ENCODE data around the gene SNTG2. TPM values are rescaled to one million over a fixed set of nuclear protein-coding genes. Genes with fewer than 3 reads are reported as not detected.
"Not testable (repeated sequence)": the region's sequence is repeated elsewhere in the genome, so short reads cannot be mapped to it uniquely, and the experiment has no call there.

SNTG2 gene
- total and polyA plus RNA-seq, 7 experiments from 2014 or later = 0.26 to 4.9 (median 3.1) TPM; not detected in 2

- H3K27me3 Mint-ChIP-seq; H3K36me3 Mint-ChIP-seq; intact Hi-C loops (cut with micrococcal nuclease): not testable (repeated sequence)
These were observed 278.9 kb downstream of the SNTG2 start for GRCh38 chr2:1229596-1229995.

GRCh38 chr2:1230155-1230893 is 279.7 kb downstream of the SNTG2 start:
- Histone ChIP-seq H3K27ac (ENCODE audit: low read depth, low read length) (no peak overlapping the region), H3K4me3 (ENCODE audit: low read length) (no peak overlapping the region), H3K4me1 (ENCODE audit: control insufficient read depth in 2 of 2, insufficient read depth in 2 of 2, low read length in 2 of 2) (no peaks in the 10 kb centered on the region), H3K9me3 (ENCODE audit: control insufficient read depth in 2 of 3, low read length in 3 of 3) (no peaks in the 10 kb centered on the region), H3K36me3 (ENCODE audit: control insufficient read depth in 2 of 3, insufficient read depth in 3 of 3, low read length in 3 of 3) (no peaks in the 10 kb centered on the region), H3K27me3 (ENCODE audit: control insufficient read depth in 2 of 2, insufficient read depth in 2 of 2, low read length in 2 of 2) (no peaks in the 10 kb centered on the region)
- Mint-ChIP-seq H3K4me3 (no peak overlapping the region), H3K9me3 (peaks cover 0 to 1% (median 0%) of the 10 kb centered on the region in 11 donors), H3K4me1 (peaks cover 0 to 4% (median 0%) of the 10 kb centered on the region in 7 donors), H3K27me3 (no peaks in the 10 kb centered on the region), H3K27ac (no peak overlapping the region), H3K36me3 (peaks cover 0 to 3% (median 0%) of the 10 kb centered on the region in 5 donors)
- ChIA-PET CTCF (no interaction called here), POLR2A (no interaction called here)
- ATAC-seq (no peak), DNase-seq (no peak)
- intact Hi-C loops (cut with micrococcal nuclease) = no loop called here

More at GRCh38 chr2:1229596-1229995, 278.9 kb downstream of the SNTG2 start:
- H3K9me3 ChIP-seq (ENCODE audit: control insufficient read depth in 2 of 3, low read length in 3 of 3); H3K9me3 Mint-ChIP-seq; CTCF ChIA-PET; H3K27ac ChIP-seq (ENCODE audit: low read depth, low read length); H3K27me3 ChIP-seq (ENCODE audit: control insufficient read depth in 2 of 2, insufficient read depth in 2 of 2, low read length in 2 of 2); ATAC-seq; H3K4me3 Mint-ChIP-seq; H3K36me3 ChIP-seq (ENCODE audit: control insufficient read depth in 2 of 3, insufficient read depth in 3 of 3, low read length in 3 of 3); H3K27ac Mint-ChIP-seq; POLR2A ChIA-PET; H3K4me1 ChIP-seq (ENCODE audit: control insufficient read depth in 2 of 2, insufficient read depth in 2 of 2, low read length in 2 of 2); DNase-seq; H3K4me1 Mint-ChIP-seq; H3K4me3 ChIP-seq (ENCODE audit: low read length): not testable (repeated sequence)

GRCh38 chr2:1231466-1232063 is 280.9 kb downstream of the SNTG2 start:
- POLR2A ChIA-PET = no interaction called here
- Mint-ChIP-seq H3K27me3 (no peaks in the 10 kb centered on the region), H3K9me3 (peaks cover 0 to 3% (median 0%) of the 10 kb centered on the region in 11 donors), H3K36me3 (no peaks in the 10 kb centered on the region), H3K4me3 (no peak overlapping the region), H3K4me1 (no peaks in the 10 kb centered on the region), H3K27ac (no peak overlapping the region)
- Histone ChIP-seq H3K9me3 (ENCODE audit: control insufficient read depth in 2 of 3, low read length in 3 of 3) (no peaks in the 10 kb centered on the region), H3K27me3 (ENCODE audit: control insufficient read depth in 2 of 2, insufficient read depth in 2 of 2, low read length in 2 of 2) (no peaks in the 10 kb centered on the region), H3K27ac (ENCODE audit: low read depth, low read length) (no peak overlapping the region), H3K4me1 (ENCODE audit: control insufficient read depth in 2 of 2, insufficient read depth in 2 of 2, low read length in 2 of 2) (no peaks in the 10 kb centered on the region), H3K4me3 (ENCODE audit: low read length) (no peak overlapping the region), H3K36me3 (ENCODE audit: control insufficient read depth in 2 of 3, insufficient read depth in 3 of 3, low read length in 3 of 3) (no peaks in the 10 kb centered on the region)
- CTCF ChIA-PET = no interaction called here
- intact Hi-C loops (cut with micrococcal nuclease) = no loop called here
- no peak for DNase-seq
- ATAC-seq = no peak

- POLR2A ChIA-PET = no interaction called here
- Mint-ChIP-seq H3K4me3 (no peak overlapping the region), H3K4me1 (no peaks in the 10 kb centered on the region), H3K27ac (no peak overlapping the region), H3K9me3 (peaks cover 0 to 3% (median 0%) of the 10 kb centered on the region in 11 donors), H3K36me3 (no peaks in the 10 kb centered on the region), H3K27me3 (no peaks in the 10 kb centered on the region)
- CTCF ChIA-PET = interaction anchor here (0.5 kb wide), 1 partner anchor 142 kb away, joined by 4 read pairs; no protein-coding TSS in a partner anchor
- Histone ChIP-seq H3K9me3 (ENCODE audit: control insufficient read depth in 2 of 3, low read length in 3 of 3) (no peaks in the 10 kb centered on the region), H3K27me3 (ENCODE audit: control insufficient read depth in 2 of 2, insufficient read depth in 2 of 2, low read length in 2 of 2) (no peaks in the 10 kb centered on the region), H3K27ac (ENCODE audit: low read depth, low read length) (no peak overlapping the region), H3K36me3 (ENCODE audit: control insufficient read depth in 2 of 3, insufficient read depth in 3 of 3, low read length in 3 of 3) (no peaks in the 10 kb centered on the region), H3K4me1 (ENCODE audit: control insufficient read depth in 2 of 2, insufficient read depth in 2 of 2, low read length in 2 of 2) (no peaks in the 10 kb centered on the region), H3K4me3 (ENCODE audit: low read length) (no peak overlapping the region)
- DNase-seq (no peak), ATAC-seq (no peak)
- intact Hi-C loops (cut with micrococcal nuclease) = no loop called here
These were observed 282.6 kb downstream of the SNTG2 start for GRCh38 chr2:1233281-1233680.

- ChIA-PET CTCF (no interaction called here), POLR2A (no interaction called here)
- no peaks in the 10 kb centered on the region for H3K27me3 Mint-ChIP-seq
- H3K4me1 Mint-ChIP-seq = no peaks in the 10 kb centered on the region
- H3K9me3 ChIP-seq (ENCODE audit: control insufficient read depth in 2 of 3, low read length in 3 of 3) = no peaks in the 10 kb centered on the region
- H3K27ac Mint-ChIP-seq = no peak overlapping the region
- DNase-seq (no peak), ATAC-seq (no peak)
- H3K36me3 ChIP-seq (ENCODE audit: control insufficient read depth in 2 of 3, insufficient read depth in 3 of 3, low read length in 3 of 3) = no peaks in the 10 kb centered on the region
- H3K27me3 ChIP-seq (ENCODE audit: control insufficient read depth in 2 of 2, insufficient read depth in 2 of 2, low read length in 2 of 2) = no peaks in the 10 kb centered on the region
- H3K36me3 Mint-ChIP-seq = no peaks in the 10 kb centered on the region
- no peak overlapping the region for H3K27ac ChIP-seq (ENCODE audit: low read depth, low read length)
- H3K9me3 Mint-ChIP-seq = peaks cover 0 to 3% (median 0%) of the 10 kb centered on the region in 11 donors
- no peak overlapping the region for H3K4me3 Mint-ChIP-seq
- no peaks in the 10 kb centered on the region for H3K4me1 ChIP-seq (ENCODE audit: control insufficient read depth in 2 of 2, insufficient read depth in 2 of 2, low read length in 2 of 2)
- H3K4me3 ChIP-seq (ENCODE audit: low read length) = no peak overlapping the region
- intact Hi-C loops (cut with micrococcal nuclease) = no loop called here
These were observed 284.2 kb downstream of the SNTG2 start for GRCh38 chr2:1234731-1235308.

- Mint-ChIP-seq H3K4me3 (no peak overlapping the region), H3K9me3 (peaks cover 0 to 3% (median 0%) of the 10 kb centered on the region in 11 donors), H3K27me3 (no peaks in the 10 kb centered on the region), H3K36me3 (no peaks in the 10 kb centered on the region), H3K4me1 (no peaks in the 10 kb centered on the region), H3K27ac (no peak overlapping the region)
- CTCF ChIA-PET = no interaction called here
- DNase-seq = no peak
- no peak overlapping the region for H3K27ac ChIP-seq (ENCODE audit: low read depth, low read length)
- intact Hi-C loops (cut with micrococcal nuclease) = no loop called here
- POLR2A ChIA-PET = no interaction called here
- H3K9me3 ChIP-seq (ENCODE audit: control insufficient read depth in 2 of 3, low read length in 3 of 3) = no peaks in the 10 kb centered on the region
- H3K36me3 ChIP-seq (ENCODE audit: control insufficient read depth in 2 of 3, insufficient read depth in 3 of 3, low read length in 3 of 3) = no peaks in the 10 kb centered on the region
- no peaks in the 10 kb centered on the region for H3K4me1 ChIP-seq (ENCODE audit: control insufficient read depth in 2 of 2, insufficient read depth in 2 of 2, low read length in 2 of 2)
- no peaks in the 10 kb centered on the region for H3K27me3 ChIP-seq (ENCODE audit: control insufficient read depth in 2 of 2, insufficient read depth in 2 of 2, low read length in 2 of 2)
- no peak overlapping the region for H3K4me3 ChIP-seq (ENCODE audit: low read length)
- no peak for ATAC-seq
These were observed 285.2 kb downstream of the SNTG2 start for GRCh38 chr2:1235806-1236205.

GRCh38 chr2:1236606-1237005 is 286.0 kb downstream of the SNTG2 start:
- H3K27ac Mint-ChIP-seq = no peak overlapping the region
- H3K9me3 ChIP-seq (ENCODE audit: control insufficient read depth in 2 of 3, low read length in 3 of 3) = no peaks in the 10 kb centered on the region
- POLR2A ChIA-PET = no interaction called here

More at GRCh38 chr2:1236606-1237005, 286.0 kb downstream of the SNTG2 start:
- Histone ChIP-seq H3K4me3 (ENCODE audit: low read length) (no peak overlapping the region), H3K36me3 (ENCODE audit: control insufficient read depth in 2 of 3, insufficient read depth in 3 of 3, low read length in 3 of 3) (no peaks in the 10 kb centered on the region), H3K4me1 (ENCODE audit: control insufficient read depth in 2 of 2, insufficient read depth in 2 of 2, low read length in 2 of 2) (no peaks in the 10 kb centered on the region), H3K27ac (ENCODE audit: low read depth, low read length) (no peak overlapping the region), H3K27me3 (ENCODE audit: control insufficient read depth in 2 of 2, insufficient read depth in 2 of 2, low read length in 2 of 2) (no peaks in the 10 kb centered on the region)
- Mint-ChIP-seq H3K4me1 (no peaks in the 10 kb centered on the region), H3K36me3 (no peaks in the 10 kb centered on the region), H3K27me3 (no peaks in the 10 kb centered on the region), H3K9me3 (peaks cover 0 to 3% (median 0%) of the 10 kb centered on the region in 11 donors), H3K4me3 (no peak overlapping the region)
- intact Hi-C loops (cut with micrococcal nuclease) = no loop called here
- DNase-seq = no peak
- CTCF ChIA-PET = no interaction called here
- ATAC-seq = no peak

Measured in naive thymus-derived CD4-positive, alpha-beta T cell (primary cell).